ENCODE results near the gene DHX58. TPM values are rescaled to one million over a fixed set of nuclear protein-coding genes. Genes with fewer than 3 reads are reported as not detected.
A peak's percentile ranks its signal among the peaks of the same experiment; 100 is the strongest.

DHX58 gene
- total RNA-seq, 1 donor from 2014 or later, result 2.3 TPM

DNA sequence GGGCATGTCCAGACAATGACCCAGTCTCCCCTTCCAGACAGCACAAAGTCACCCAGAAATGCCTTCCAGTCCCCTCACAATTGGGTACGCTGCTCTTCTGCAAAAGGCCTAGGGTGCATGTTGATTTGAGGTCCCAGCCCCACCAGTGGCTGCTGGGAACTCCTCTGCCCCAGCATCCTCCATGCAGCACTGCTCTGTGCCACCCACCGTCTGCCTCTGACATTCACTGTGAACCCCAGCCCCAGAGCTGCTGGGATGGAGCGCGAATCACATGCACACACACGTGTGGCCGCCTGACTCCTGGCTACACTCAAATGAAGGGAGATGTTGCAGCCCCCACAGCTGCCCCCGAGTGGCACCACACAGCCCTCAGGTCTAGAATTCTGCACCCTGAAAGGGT is 60.9 kb downstream of the DHX58 start:
- Mint-ChIP-seq H3K27me3 (ENCODE audit: unreplicated experiment) (peaks cover 40% of the 10 kb centered on the region), H3K9me3 (ENCODE audit: unreplicated experiment) (no peaks in the 10 kb centered on the region), H3K4me3 (ENCODE audit: unreplicated experiment) (peak overlapping the region; percentile 22), H3K27ac (ENCODE audit: unreplicated experiment) (no peak overlapping the region), H3K4me1 (ENCODE audit: unreplicated experiment) (peaks cover 2% of the 10 kb centered on the region), H3K36me3 (ENCODE audit: unreplicated experiment) (no peaks in the 10 kb centered on the region)
- no peak for DNase-seq (ENCODE audit: extremely low spot score, unreplicated experiment)
- TF ChIP-seq, protein P1, sequence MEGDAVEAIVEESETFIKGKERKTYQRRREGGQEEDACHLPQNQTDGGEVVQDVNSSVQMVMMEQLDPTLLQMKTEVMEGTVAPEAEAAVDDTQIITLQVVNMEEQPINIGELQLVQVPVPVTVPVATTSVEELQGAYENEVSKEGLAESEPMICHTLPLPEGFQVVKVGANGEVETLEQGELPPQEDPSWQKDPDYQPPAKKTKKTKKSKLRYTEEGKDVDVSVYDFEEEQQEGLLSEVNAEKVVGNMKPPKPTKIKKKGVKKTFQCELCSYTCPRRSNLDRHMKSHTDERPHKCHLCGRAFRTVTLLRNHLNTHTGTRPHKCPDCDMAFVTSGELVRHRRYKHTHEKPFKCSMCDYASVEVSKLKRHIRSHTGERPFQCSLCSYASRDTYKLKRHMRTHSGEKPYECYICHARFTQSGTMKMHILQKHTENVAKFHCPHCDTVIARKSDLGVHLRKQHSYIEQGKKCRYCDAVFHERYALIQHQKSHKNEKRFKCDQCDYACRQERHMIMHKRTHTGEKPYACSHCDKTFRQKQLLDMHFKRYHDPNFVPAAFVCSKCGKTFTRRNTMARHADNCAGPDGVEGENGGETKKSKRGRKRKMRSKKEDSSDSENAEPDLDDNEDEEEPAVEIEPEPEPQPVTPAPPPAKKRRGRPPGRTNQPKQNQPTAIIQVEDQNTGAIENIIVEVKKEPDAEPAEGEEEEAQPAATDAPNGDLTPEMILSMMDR (IDR thresholded peaks at IDR 0.05), result no peak

Other genes with a start within 250 kb of the DHX58 start
- 16.0 and 18.4 TPM in 2 replicates for gene KLHL11, start 247.3 kb downstream of the DHX58 start, total RNA-seq
- 141 and 143 TPM in 2 replicates for gene ACLY, start 193.8 kb downstream of the DHX58 start, total RNA-seq
- gene ODAD4, start 182.1 kb downstream of the DHX58 start, total RNA-seq, result 1.9 and 2.5 TPM in 2 replicates
- gene CNP, start 145.9 kb downstream of the DHX58 start, total RNA-seq, result 108 and 119 TPM in 2 replicates
- gene DNAJC7, start 95.3 kb downstream of the DHX58 start, total RNA-seq, result 73.9 and 92.8 TPM in 2 replicates
- 48.9 and 51.3 TPM in 2 replicates for gene NKIRAS2, start 92.6 kb downstream of the DHX58 start, total RNA-seq
- gene C17orf113, start 62.1 kb downstream of the DHX58 start, total RNA-seq, result 1.3 and 1.6 TPM in 2 replicates
- gene ZNF385C, start 14.2 kb downstream of the DHX58 start, total RNA-seq, result 0.16 TPM in 1 of 2 replicates, not detected in the other
- 38.5 and 40.4 TPM in 2 replicates for gene KAT2A, start 8.7 kb upstream of the DHX58 start, total RNA-seq
- gene HSPB9, start 10.1 kb upstream of the DHX58 start, total RNA-seq, result not detected in 2 replicates
- 121 and 126 TPM in 2 replicates for gene RAB5C, start 42.3 kb upstream of the DHX58 start, total RNA-seq
- not detected in 2 replicates for gene KCNH4, start 68.4 kb upstream of the DHX58 start, total RNA-seq
- not detected in 2 replicates for gene HCRT, start 72.7 kb upstream of the DHX58 start, total RNA-seq
- 7.3 and 9.1 TPM in 2 replicates for gene GHDC, start 81.8 kb upstream of the DHX58 start, total RNA-seq
- 41.3 and 49.7 TPM in 2 replicates for gene STAT5B, start 163.7 kb upstream of the DHX58 start, total RNA-seq
- 45.5 and 47.7 TPM in 2 replicates for gene STAT5A, start 175.8 kb upstream of the DHX58 start, total RNA-seq

Measured in osteocyte (in vitro differentiated cells).